H1 (cell line): ENCODE data around the gene CDH1.

ENCODE experiments used
- ATF3 ChIP-seq: IDR thresholded peaks from 2 replicates; pipeline ENCODE4 v1.6.1; 2011; ENCODE audit warnings: low read depth, mild to moderate bottlenecking, low read length; ENCODE audit not compliant: insufficient read depth
- BCL11A ChIP-seq, 2 experiments: IDR thresholded peaks; one replicate each; pipeline ENCODE4 v1.6.1; 2011; ENCODE audit warnings: low read depth in 2 of 2, low read length in 2 of 2, mild to moderate bottlenecking in 2 of 2
- CTCF ChIP-seq, 3 experiments: IDR thresholded peaks; 1 replicate in 2 of 3; 2 replicates in 1 of 3; pipeline versions ENCODE4 v1.5.1 to v1.6.1; 2011; ENCODE audit warnings: low read length in 3 of 3, mild to moderate bottlenecking in 3 of 3, inconsistent platforms in 2 of 3, low read depth in 1 of 3, moderate library complexity in 1 of 3; ENCODE audit not compliant: insufficient read depth in 1 of 3; ENCODE audit errors: control extremely low read depth in 1 of 3
- EGR1 ChIP-seq: IDR thresholded peaks from 2 replicates; pipeline ENCODE4 v1.6.1; 2011; ENCODE audit warnings: low read depth, low read length, borderline replicate concordance
- EP300 ChIP-seq, 2 experiments: IDR thresholded peaks; 1 replicate in 1 of 2; 2 replicates in 1 of 2; pipeline ENCODE4 v1.6.1; 2011 to 2012; ENCODE audit warnings: low read depth in 2 of 2, low read length in 2 of 2, mild to moderate bottlenecking in 2 of 2, borderline replicate concordance in 1 of 2, inconsistent platforms in 1 of 2, moderate library complexity in 1 of 2
- EZH2 ChIP-seq: fragments of 200-600 bp; sonication (generic); IDR thresholded peaks from 2 replicates; pipeline ENCODE4 v1.7.1; 2012; ENCODE audit warnings: low read depth, mild to moderate bottlenecking, moderate library complexity, low read length, inconsistent platforms; ENCODE audit not compliant: severe bottlenecking
- JUN ChIP-seq: IDR thresholded peaks from 2 replicates; pipeline ENCODE4 v1.6.1; 2011; ENCODE audit warnings: low read depth, mild to moderate bottlenecking, improper control_type of control experiment, low read length
- MAFK ChIP-seq: IDR thresholded peaks from 2 replicates; pipeline ENCODE4 v1.6.1; 2012; ENCODE audit warnings: low read depth, mild to moderate bottlenecking, improper control_type of control experiment, low read length
- MAX ChIP-seq: IDR thresholded peaks from 2 replicates; pipeline ENCODE4 v1.6.1; 2012; ENCODE audit warnings: inconsistent platforms
- POLR2A ChIP-seq, 2 experiments: IDR thresholded peaks; 1 replicate in 1 of 2; 2 replicates in 1 of 2; pipeline ENCODE4 v1.6.1; 2011; ENCODE audit warnings: low read depth in 2 of 2, low read length in 2 of 2, mild to moderate bottlenecking in 2 of 2; ENCODE audit errors: control extremely low read depth in 1 of 2
- POLR2AphosphoS5 ChIP-seq: IDR thresholded peaks from 2 replicates; pipeline ENCODE4 v1.6.1; 2011; ENCODE audit warnings: low read depth, low read length
- TEAD4 ChIP-seq: IDR thresholded peaks from 2 replicates; pipeline ENCODE4 v1.6.1; 2012; ENCODE audit warnings: low read depth, low read length, inconsistent platforms, mixed read lengths
- YY1 ChIP-seq: IDR thresholded peaks from 2 replicates; pipeline ENCODE4 v1.6.1; 2011; ENCODE audit warnings: low read depth, mild to moderate bottlenecking, low read length

GRCh38 chr16:68823401-68824135 is 86.5 kb downstream of the CDH1 start:
- TF ChIP-seq EP300 (IDR thresholded peaks at IDR 0.05; ENCODE audit: borderline replicate concordance in 1 of 2, low read depth in 2 of 2, low read length in 2 of 2) (no peak), JUN (no peak), CTCF (IDR thresholded peaks at IDR 0.05; ENCODE audit: control extremely low read depth in 1 of 3, insufficient read depth in 1 of 3, low read depth in 1 of 3, low read length in 3 of 3) (no peak), YY1 (no peak), ATF3 (no peak), MAFK (no peak), TEAD4 (peak; percentile 96), BCL11A (IDR thresholded peaks at IDR 0.05; ENCODE audit: low read depth in 2 of 2, low read length in 2 of 2) (no peak), POLR2A (IDR thresholded peaks at IDR 0.05; ENCODE audit: control extremely low read depth in 1 of 2, low read depth in 2 of 2, low read length in 2 of 2) (no peak), EZH2 (no peak), MAX (no peak), POLR2AphosphoS5 (no peak), EGR1 (no peak)
